Common myeloid progenitor, CD34-positive (primary cell): ENCODE data around the gene CYP27A1.
"Not testable (repeated sequence)": the region's sequence is repeated elsewhere in the genome, so short reads cannot be mapped to it uniquely, and the experiment has no call there.

Experiments used
- CTCF ChIA-PET: fragments of 350-600 bp; sonication (Branson Sonifier 250); formaldehyde crosslinking; loops from one replicate; lab custom pipeline; 2021; ENCODE audit warnings: antibody characterized with exemption; lab: Charles Lee
- POLR2A ChIA-PET: fragments of 350-600 bp; sonication (Branson Sonifier 250); formaldehyde crosslinking; loops from one replicate; lab custom pipeline; 2021; ENCODE audit warnings: antibody characterized with exemption; lab: Charles Lee
- DNase-seq, 3 donors: peaks; one replicate each; pipeline versions ENCODE4 v3.0.0 to v3.0.0-alpha.2; 2013
- H3K27ac ChIP-seq, 2 experiments: 1 replicate in 1 of 2; 2 replicates in 1 of 2; pipeline ENCODE4 v1.7.0; 2013; ENCODE audit warnings: inconsistent platforms in 2 of 2, low read length in 2 of 2, mild to moderate bottlenecking in 2 of 2, low read depth in 1 of 2, moderate library complexity in 1 of 2; ENCODE audit not compliant: severe bottlenecking in 2 of 2, insufficient read depth in 1 of 2, poor library complexity in 1 of 2
- H3K27me3 ChIP-seq, 5 experiments: replicated peaks in 2 of 5; 1 replicate in 3 of 5; 2 replicates in 2 of 5; pipeline versions ENCODE4 v1.6.1 to v1.7.0; 2013; ENCODE audit warnings: low read length in 4 of 5, mild to moderate bottlenecking in 2 of 5, moderate library complexity in 2 of 5, inconsistent platforms in 1 of 5; ENCODE audit not compliant: insufficient read depth in 5 of 5, control insufficient read depth in 4 of 5
- H3K36me3 ChIP-seq, 4 experiments: 1 replicate in 2 of 4; 2 replicates in 2 of 4; pipeline versions ENCODE4 v1.6.1 to v1.7.0; 2013; ENCODE audit warnings: low read length in 3 of 4, control low read depth in 1 of 4, mild to moderate bottlenecking in 1 of 4; ENCODE audit not compliant: control insufficient read depth in 4 of 4, insufficient read depth in 4 of 4
- H3K4me1 ChIP-seq, 4 experiments: 1 replicate in 3 of 4; 2 replicates in 1 of 4; pipeline versions ENCODE4 v1.6.1 to v1.7.1; 2013; ENCODE audit warnings: low read length in 3 of 4, mild to moderate bottlenecking in 3 of 4, control low read depth in 1 of 4, inconsistent platforms in 1 of 4, moderate library complexity in 1 of 4; ENCODE audit not compliant: control insufficient read depth in 4 of 4, insufficient read depth in 4 of 4; ENCODE audit errors: control extremely low read depth in 1 of 4
- H3K4me3 ChIP-seq, 7 experiments: 1 replicate in 4 of 7; 2 replicates in 3 of 7; pipeline versions ENCODE4 v1.5.1 to v1.7.0; 2013; ENCODE audit warnings: mild to moderate bottlenecking in 7 of 7, low read length in 6 of 7, moderate library complexity in 6 of 7, inconsistent platforms in 2 of 7, low read depth in 2 of 7, control low read depth in 1 of 7; ENCODE audit not compliant: insufficient read depth in 4 of 7, control insufficient read depth in 1 of 7; ENCODE audit errors: extremely low read depth in 1 of 7
- H3K9me3 ChIP-seq, 5 experiments: 1 replicate in 4 of 5; 2 replicates in 1 of 5; pipeline versions ENCODE4 v1.6.1 to v1.7.1; 2013; ENCODE audit warnings: low read length in 4 of 5, mild to moderate bottlenecking in 2 of 5, inconsistent platforms in 1 of 5, low read depth in 1 of 5, moderate library complexity in 1 of 5; ENCODE audit not compliant: control insufficient read depth in 4 of 5, insufficient read depth in 2 of 5; ENCODE audit errors: control extremely low read depth in 1 of 5
- WGBS: methylation state at CpG from one replicate; pipeline ENCODE4 v1.1.5; 2013; ENCODE audit not compliant: insufficient coverage; 5-methylcytosine and 5-hydroxymethylcytosine counted together

CYP27A1 gene

GRCh38 chr2:218754201-218754600, 27.7 kb upstream of the CYP27A1 start:
- no peaks in the 10 kb centered on the region for H3K27me3 ChIP-seq
- ChIA-PET CTCF (no interaction called here), POLR2A (no interaction called here)
- 90% methylated on average over 2 of the region's 3 CpGs for WGBS
- H3K4me1 ChIP-seq: no peaks in the 10 kb centered on the region
- peaks cover 10 to 63% (median 45%) of the 10 kb centered on the region in 4 experiments for H3K36me3 ChIP-seq
- no peaks in the 10 kb centered on the region for H3K9me3 ChIP-seq
- H3K27ac ChIP-seq: no peak overlapping the region
- no peak overlapping the region for H3K4me3 ChIP-seq
- no peak for DNase-seq

DNA sequence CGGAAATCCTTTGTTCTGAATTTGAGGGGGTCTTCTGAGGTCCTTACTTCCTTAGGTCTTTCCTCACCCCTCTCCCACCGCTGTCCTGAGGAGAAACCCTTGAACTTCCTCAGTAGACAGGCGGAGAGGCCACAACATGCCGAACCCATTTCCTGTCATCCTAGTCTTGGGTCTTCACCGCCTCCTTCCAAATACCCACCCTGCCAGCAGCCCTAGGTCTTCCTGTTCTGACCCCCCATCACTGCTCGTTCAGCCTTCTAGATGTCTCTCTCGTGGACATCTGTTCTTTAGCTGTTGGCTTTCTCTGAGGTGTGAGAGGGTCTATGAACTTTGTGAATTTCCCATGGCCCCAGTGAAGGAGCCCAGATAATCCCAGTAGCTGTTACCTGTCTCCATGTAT, 27.2 kb upstream of the CYP27A1 start:
- Histone ChIP-seq H3K36me3 (peaks cover 10 to 59% (median 43%) of the 10 kb centered on the region in 4 experiments), H3K4me1 (no peaks in the 10 kb centered on the region), H3K4me3 (no peak overlapping the region), H3K27me3 (no peaks in the 10 kb centered on the region), H3K9me3 (no peaks in the 10 kb centered on the region), H3K27ac (no peak overlapping the region)
- DNase-seq: no peak
- ChIA-PET POLR2A (no interaction called here), CTCF (no interaction called here)
- WGBS: 95% methylated on average over 7 of the region's 7 CpGs

- POLR2A ChIA-PET: no interaction called here
- Histone ChIP-seq H3K27ac (no peak overlapping the region), H3K4me1 (no peaks in the 10 kb centered on the region), H3K4me3 (no peak overlapping the region), H3K36me3 (peaks cover 10 to 55% (median 39%) of the 10 kb centered on the region in 4 experiments), H3K27me3 (no peaks in the 10 kb centered on the region), H3K9me3 (no peaks in the 10 kb centered on the region)
- CTCF ChIA-PET: no interaction called here
- WGBS: 100% methylated on average over 2 of the region's 3 CpGs
- DNase-seq: no peak
Measured at GRCh38 chr2:218755198-218755566, 26.8 kb upstream of the CYP27A1 start.

DNA sequence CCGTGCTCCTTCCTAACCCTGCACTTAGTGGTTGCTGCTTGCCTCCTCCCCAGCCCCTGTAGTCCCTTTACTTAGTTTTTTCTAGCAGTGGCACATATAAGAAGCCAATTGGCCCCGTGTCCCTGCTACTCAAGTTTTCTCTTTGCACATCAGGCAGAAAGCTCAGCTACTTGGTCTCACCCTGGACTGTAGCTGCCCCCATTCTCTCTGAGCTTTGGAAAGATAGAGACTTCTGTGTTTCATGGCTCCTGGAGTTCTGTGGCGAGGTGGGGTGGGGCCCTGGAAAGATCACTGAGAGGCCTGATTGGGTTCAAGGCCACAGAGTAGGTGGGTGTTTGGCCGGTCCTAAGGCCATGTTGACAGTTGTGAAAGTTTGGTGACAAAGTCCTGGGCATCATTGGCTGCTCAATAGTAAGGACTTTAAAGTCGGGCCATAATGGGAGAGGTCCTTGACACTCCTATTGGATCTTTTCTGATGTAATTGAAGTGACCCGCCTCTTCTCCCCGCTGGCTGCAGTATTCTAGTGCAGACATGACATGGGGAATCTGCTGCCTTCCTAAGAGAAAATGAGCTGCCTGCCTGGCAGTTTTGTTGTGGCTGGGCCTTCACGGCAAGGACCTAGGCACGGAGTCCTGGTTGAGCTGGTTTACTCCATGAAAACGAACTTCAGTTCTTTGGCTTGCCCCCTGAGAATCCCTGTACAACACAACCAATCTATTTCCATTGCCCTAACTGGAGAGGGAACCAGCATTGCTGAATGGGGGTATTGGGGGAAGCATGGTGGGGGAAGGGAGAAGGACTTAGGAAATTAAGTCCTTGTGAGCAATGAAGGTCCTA, 26.2 kb upstream of the CYP27A1 start:
- ChIA-PET CTCF (no interaction called here), POLR2A (no interaction called here)
- Histone ChIP-seq H3K4me1 (no peaks in the 10 kb centered on the region), H3K36me3 (peaks cover 8 to 49% (median 33%) of the 10 kb centered on the region in 4 experiments), H3K27me3 (no peaks in the 10 kb centered on the region), H3K9me3 (no peaks in the 10 kb centered on the region), H3K4me3 (no peak overlapping the region), H3K27ac (no peak overlapping the region)
- DNase-seq: peak in 1 of 3 donors; percentile 6
- WGBS: 96% methylated on average over 8 of the region's 10 CpGs

- H3K4me3 ChIP-seq: no peak overlapping the region
- peaks cover 6 to 43% (median 31%) of the 10 kb centered on the region in 4 experiments for H3K36me3 ChIP-seq
- POLR2A ChIA-PET: no interaction called here
- CTCF ChIA-PET: no interaction called here
- no peak overlapping the region for H3K27ac ChIP-seq
- no peaks in the 10 kb centered on the region for H3K4me1 ChIP-seq
- DNase-seq: no peak
- 100% methylated on average over 3 of the region's 6 CpGs for WGBS
- H3K9me3 ChIP-seq: no peaks in the 10 kb centered on the region
- no peaks in the 10 kb centered on the region for H3K27me3 ChIP-seq
Measured at GRCh38 chr2:218756599-218757377, 25.2 kb upstream of the CYP27A1 start.

- Histone ChIP-seq H3K27ac (no peak overlapping the region), H3K27me3 (no peaks in the 10 kb centered on the region), H3K4me3 (no peak overlapping the region), H3K36me3 (peaks cover 0 to 4% (median 2%) of the 10 kb centered on the region in 4 experiments), H3K9me3 (no peaks in the 10 kb centered on the region), H3K4me1 (no peaks in the 10 kb centered on the region)
- CTCF ChIA-PET: no interaction called here
- WGBS: 100% methylated on average over 1 of the region's 2 CpGs
- POLR2A ChIA-PET: interaction anchor here (0.7 kb wide), 1 partner anchor 12 kb away, joined by 6 read pairs; no protein-coding TSS in a partner anchor
- no peak for DNase-seq
Measured at GRCh38 chr2:218761795-218762194, 20.2 kb upstream of the CYP27A1 start.

- H3K4me1 ChIP-seq, H3K27ac ChIP-seq, H3K27me3 ChIP-seq, DNase-seq, POLR2A ChIA-PET, H3K36me3 ChIP-seq, H3K4me3 ChIP-seq: not testable (repeated sequence)
- H3K9me3 ChIP-seq: peaks cover 0 to 18% (median 5%) of the 10 kb centered on the region in 5 experiments
- CTCF ChIA-PET: interaction anchor here (1.1 kb wide), 1 partner anchor 127 kb away, joined by 3 read pairs; no protein-coding TSS in a partner anchor
- WGBS: 93% methylated on average over 4 of the region's 5 CpGs
Measured at GRCh38 chr2:218772759-218773158, 9.2 kb upstream of the CYP27A1 start.
